HepG2 (cell line): Measurements from ENCODE around the gene NBEAL2.
A peak's percentile ranks its signal among the peaks of the same experiment; 100 is the strongest.

ENCODE experiments used
- CTCF ChIP-seq: sonication (generic); formaldehyde crosslinking; IDR thresholded peaks from 2 replicates; pipeline ENCODE4 v1.5.0; 2020; ENCODE audit warnings: mild to moderate bottlenecking, missing genetic modification reagents, moderate library complexity
- EP300 ChIP-seq, 3 experiments: sonication (generic) in 1 of 3; formaldehyde crosslinking in 1 of 3; IDR thresholded peaks; 2 replicates each; pipeline versions ENCODE4 v1.5.1 to v1.6.1; 2011 to 2020; ENCODE audit warnings: low read depth in 2 of 3, low read length in 2 of 3, borderline replicate concordance in 1 of 3, improper control_type of control experiment in 1 of 3, mild to moderate bottlenecking in 1 of 3, missing genetic modification reagents in 1 of 3, moderate library complexity in 1 of 3
- GTF2F1 ChIP-seq: fragments of 150-350 bp; IDR thresholded peaks from 2 replicates; pipeline ENCODE4 v1.6.1; 2014; ENCODE audit warnings: low read length
- HINFP ChIP-seq: sonication (generic); formaldehyde crosslinking; IDR thresholded peaks from 2 replicates; pipeline ENCODE4 v1.4.0; 2020; ENCODE audit warnings: low read depth, mild to moderate bottlenecking, missing genetic modification reagents
- HMGA1 ChIP-seq: sonication (generic); formaldehyde crosslinking; conservative IDR thresholded peaks from 2 replicates; pipeline ENCODE4 v1.4.0; 2020; ENCODE audit warnings: missing genetic modification reagents
- NFE2L2 ChIP-seq: fragments of 150-350 bp; IDR thresholded peaks from 2 replicates; pipeline ENCODE4 v1.6.1; 2014; ENCODE audit warnings: low read length
- POLR2A ChIP-seq, 2 experiments: IDR thresholded peaks; 2 replicates each; pipeline ENCODE4 v1.6.1; 2011; ENCODE audit warnings: low read depth in 2 of 2, low read length in 2 of 2, mild to moderate bottlenecking in 1 of 2, moderate library complexity in 1 of 2; ENCODE audit not compliant: insufficient read depth in 1 of 2
- RFX5 ChIP-seq: IDR thresholded peaks from 2 replicates; pipeline ENCODE4 v1.6.1; 2011; ENCODE audit warnings: low read depth, low read length, improper control_type of control experiment
- THAP9 ChIP-seq: sonication (generic); formaldehyde crosslinking; IDR thresholded peaks from 2 replicates; pipeline ENCODE4; 2020; ENCODE audit warnings: missing genetic modification reagents, mild to moderate bottlenecking, borderline replicate concordance
- ZFP1 ChIP-seq: IDR thresholded peaks from 2 replicates; pipeline ENCODE4 v1.6.1; 2016
- ZNF263 ChIP-seq: sonication (generic); formaldehyde crosslinking; IDR thresholded peaks from 2 replicates; pipeline ENCODE4 v1.4.0; 2020; ENCODE audit warnings: missing genetic modification reagents
- ZNF777 ChIP-seq: sonication (generic); formaldehyde crosslinking; IDR thresholded peaks from 2 replicates; pipeline ENCODE4 v1.4.0; 2020; ENCODE audit warnings: missing genetic modification reagents

GRCh38 chr3:47002171-47003055, 22.9 kb downstream of the NBEAL2 start:
- no peak for TF ChIP-seq ZNF777
- no peak for TF ChIP-seq HINFP (CRISPR knock-in tag)
- TF ChIP-seq NFE2L2, result no peak
- TF ChIP-seq POLR2A (IDR thresholded peaks at IDR 0.05; ENCODE audit: insufficient read depth in 1 of 2, low read depth in 2 of 2, low read length in 2 of 2), result no peak
- TF ChIP-seq THAP9 (CRISPR knock-in tag), result no peak
- TF ChIP-seq HMGA1 (CRISPR knock-in tag), result no peak
- no peak for TF ChIP-seq GTF2F1
- no peak for TF ChIP-seq ZFP1 (CRISPR knock-in tag)
- peak; percentile 49 for TF ChIP-seq CTCF (CRISPR knock-in tag)
- no peak for TF ChIP-seq RFX5
- TF ChIP-seq ZNF263, result no peak
- no peak for TF ChIP-seq EP300 (IDR thresholded peaks at IDR 0.05; ENCODE audit: low read depth in 2 of 2, low read length in 2 of 2)
- no peak for TF ChIP-seq EP300 (CRISPR knock-in tag; IDR thresholded peaks at IDR 0.05; ENCODE audit: borderline replicate concordance)
